Nucleus accumbens (tissue), 56 donors: ENCODE measurements around the gene GPR15.
"Not testable (repeated sequence)": the region's sequence is repeated elsewhere in the genome, so short reads cannot be mapped to it uniquely, and the experiment has no call there.

Experiments used
- DNase-seq, 56 donors: peaks; one replicate each; lab custom pipeline; 2025; lab: John Stamatoyannopoulos, UW

GPR15 gene

DNA sequence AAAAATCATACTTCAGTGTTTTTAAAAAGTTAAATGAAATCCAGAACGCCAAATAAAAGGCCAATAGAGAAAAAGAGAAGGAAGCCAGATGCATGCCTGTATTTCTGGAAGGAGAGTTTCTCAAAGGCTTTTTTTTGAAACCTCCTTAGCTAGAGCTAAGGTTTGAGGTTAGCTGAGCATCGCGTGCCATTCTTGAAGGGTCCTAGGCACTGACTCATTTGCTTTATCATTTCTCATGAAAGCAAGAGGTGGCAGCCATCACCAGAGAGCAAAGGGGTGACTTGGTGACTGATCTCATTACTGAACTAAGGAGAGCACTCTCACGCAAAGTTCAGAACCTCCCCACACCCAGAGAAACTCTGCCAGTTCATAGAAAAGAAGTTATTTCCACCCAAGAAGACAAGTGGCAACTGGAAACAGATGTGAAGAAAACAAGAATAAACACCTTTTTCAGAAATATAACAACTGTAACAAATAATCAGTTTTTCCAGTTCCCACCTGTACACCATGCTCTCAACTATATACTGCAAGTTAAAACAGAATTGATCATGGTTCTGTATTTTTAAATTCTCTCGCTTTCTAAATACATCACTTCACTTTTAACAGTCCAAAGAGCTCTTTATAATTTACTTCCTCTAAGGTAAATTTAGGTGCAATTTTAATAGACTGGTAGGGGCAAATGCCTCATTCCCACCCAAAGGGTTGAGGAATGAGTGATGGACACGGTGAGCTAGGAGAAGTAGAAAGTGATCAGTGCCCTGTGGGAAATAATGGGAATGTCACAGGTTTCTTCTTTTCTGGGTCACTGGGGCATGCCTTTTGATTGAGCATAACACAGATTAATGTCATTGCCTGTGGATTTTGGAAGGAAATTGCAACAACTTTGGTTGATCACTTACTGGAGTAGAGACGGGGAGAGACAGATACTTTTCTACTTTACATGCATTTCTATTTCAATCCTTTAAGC lies 24.7 kb downstream of the GPR15 start:
- DNase-seq, result no peak

DNA sequence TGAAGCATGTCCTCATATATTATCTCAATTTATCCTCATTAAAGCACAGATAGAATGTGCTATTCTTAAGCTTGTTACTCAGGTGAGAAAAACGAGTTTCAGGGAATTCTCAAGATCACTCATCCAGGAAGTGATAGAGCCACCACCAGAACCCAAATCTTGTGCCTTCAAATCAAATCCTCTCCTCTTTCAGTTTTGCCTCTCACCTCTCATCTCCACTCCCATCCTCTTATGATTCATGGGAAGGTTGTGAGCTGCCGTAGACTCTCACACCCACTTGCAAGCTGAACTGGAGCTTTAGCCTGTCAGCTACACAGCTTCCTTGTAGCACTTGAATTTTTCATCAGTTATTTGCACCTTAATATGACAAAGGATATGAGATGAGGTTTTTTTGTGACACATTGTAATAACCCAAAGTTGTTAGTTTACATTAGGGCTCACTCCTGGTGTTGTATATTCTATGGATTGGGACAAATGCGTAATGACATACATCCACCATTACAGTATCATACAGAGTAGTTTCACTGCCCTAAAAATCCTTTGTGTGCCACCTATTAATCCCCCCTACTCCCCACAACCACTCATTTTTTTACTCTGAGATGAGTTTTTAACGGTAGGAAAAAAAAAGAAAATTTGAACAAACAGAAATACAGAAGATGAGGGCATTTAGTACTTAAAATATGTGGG lies 25.7 kb downstream of the GPR15 start:
- peak in 10 of 56 donors; percentile 4 to 42 (median 34) for DNase-seq

DNA sequence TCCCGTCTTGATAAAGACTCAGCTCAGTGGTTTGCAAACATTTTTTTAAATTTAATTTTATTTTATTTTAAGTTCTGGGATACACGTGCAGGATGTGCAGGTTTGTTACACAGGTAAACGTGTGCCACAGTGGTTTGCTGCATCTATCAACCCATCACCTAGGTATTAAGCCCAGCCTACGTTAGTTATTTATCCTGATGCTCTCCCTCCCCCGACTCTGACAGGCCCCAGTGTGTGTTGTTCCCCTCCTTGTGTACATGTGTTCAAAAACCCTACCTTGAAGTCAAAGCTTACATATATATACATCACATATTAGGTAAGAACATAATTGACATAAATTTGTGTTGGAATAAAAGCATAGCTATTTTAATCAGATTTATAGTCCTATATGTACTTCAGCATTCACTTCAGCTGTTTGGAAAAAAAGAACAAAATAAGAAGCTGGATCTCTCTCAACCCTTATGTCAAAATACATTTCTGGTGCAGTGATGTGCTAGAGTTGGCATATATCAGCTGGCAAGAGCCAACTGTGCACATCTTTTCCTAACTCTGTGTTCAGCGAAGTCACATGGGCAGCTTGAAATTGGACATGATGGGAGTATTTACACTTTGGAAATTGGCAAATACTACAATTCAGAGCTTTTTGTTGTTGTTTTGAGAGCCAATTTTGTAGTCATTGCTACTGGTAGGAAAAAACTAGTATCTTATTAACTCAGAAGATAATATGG lies 26.5 kb downstream of the GPR15 start:
- no peak for DNase-seq

GRCh38 chr3:98559769-98560168 lies 28.0 kb downstream of the GPR15 start:
- DNase-seq, result not testable (repeated sequence)

DNA sequence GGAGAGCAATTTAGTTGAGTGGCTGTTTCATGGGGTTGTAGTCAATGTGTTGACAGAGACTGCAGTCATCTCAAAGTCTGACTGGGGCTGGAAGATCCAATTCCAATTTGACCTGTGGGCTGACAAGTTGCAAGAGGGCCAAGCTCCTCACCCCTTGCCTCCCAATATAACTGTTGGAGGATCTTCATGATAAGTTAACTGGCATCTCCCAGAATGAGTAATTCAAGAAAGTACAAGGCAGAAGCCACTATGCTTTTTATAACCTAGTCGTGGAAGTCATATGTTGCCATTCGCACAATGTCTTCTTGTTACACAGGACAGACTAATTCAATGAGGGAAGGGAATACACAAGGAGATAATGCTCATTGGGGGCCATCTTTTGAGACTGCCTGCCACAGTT lies 29.1 kb downstream of the GPR15 start:
- no peak for DNase-seq

DNA sequence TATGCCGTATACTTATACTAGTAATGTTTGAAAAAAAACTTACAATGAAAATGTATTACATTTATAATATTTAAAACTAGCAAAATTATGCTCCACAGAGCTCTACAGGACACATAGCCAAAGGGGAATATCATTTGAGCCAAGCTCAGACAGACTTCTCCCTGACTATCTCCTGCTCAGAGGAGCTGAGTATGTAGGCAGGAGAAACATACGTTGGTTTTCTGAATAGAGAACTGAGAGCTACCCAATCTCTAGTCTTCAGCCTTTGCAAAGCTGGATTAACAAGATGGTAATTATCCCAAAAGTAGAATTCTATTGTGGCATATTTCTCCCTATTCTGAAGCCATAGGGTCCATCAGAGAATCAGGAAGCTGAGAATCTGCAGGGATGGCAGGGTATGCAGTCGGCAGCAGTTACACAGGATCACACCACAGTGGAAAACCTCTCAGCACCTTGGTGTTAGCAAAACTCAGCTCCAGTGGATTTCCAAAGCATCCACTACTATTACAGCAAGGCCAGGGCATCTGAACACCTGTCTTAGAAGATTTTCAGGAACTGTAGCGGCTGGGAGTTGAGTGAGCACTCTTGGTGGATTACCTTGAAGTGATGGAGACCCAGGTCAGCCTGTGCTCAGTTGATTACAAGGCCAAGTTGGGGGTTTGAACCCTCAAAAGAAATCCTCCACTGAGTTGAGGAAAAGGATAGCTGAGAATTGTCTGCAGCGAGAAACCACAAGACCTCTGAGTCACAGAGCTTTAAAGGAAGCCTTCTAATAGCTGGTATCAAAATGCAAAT lies 30.1 kb downstream of the GPR15 start:
- DNase-seq, result no peak

DNA sequence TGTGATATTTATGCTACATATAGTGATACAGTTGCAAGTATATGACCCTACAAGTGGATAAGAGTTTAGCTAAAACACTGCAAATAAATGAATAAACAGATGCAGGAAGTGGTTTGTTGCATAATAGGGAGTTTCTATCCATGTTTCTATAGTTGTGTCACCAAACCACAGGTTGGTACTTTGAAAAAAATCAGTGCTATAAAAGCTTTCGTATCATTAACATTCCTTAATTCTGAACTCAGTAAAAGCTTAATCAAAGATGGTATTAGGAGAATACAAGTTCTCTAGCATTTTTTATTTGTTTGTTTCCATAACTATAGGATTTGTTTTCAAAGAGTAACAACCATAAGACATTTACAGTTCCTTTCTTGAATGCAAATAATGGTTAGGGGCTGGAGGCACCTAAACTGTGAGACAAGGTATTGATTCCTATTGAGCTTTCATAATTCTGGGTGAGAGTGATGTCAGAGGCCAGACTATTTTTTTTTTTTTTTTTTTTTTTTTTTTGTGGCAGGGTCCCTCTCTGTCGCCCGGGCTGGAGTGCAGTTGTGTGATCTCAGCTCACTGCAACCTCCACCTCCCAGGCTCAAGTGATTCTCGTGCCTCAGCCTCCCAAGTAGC lies 32.0 kb downstream of the GPR15 start:
- DNase-seq, result no peak

DNA sequence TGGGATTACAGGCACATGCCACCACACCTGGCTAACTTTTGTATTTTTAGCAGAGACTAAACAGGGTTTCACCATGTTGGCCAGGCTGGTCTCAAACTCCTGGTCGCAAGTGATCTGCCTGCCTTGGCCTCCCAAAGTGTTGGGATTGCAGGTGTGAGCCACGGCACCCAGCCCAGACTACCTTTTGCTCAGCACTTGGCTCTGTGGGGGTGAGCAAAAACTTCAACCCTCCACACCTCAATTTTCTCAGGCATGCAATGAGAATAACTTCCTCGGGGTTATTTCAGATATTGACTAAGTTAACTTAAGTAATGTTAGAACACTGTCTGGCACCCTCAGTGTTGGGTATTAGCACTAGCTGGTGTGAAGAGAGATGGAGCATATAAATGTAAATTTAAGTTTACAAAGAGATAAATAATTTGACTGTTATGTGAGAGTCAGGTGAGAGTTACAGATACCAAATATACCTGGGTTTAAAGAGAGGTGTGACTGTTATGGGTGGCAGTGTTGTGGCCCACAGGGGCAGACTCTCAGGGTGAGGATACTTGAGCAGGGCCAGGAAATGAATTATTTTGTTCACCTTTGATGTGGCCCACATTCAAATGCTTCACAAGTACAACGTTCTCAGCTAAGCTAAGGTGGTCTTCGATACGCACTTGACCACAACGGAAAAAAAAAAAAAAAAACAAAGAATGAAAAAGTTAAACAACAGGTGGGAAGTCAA lies 32.7 kb downstream of the GPR15 start:
- DNase-seq, result no peak

- no peak for DNase-seq
These were observed 33.5 kb downstream of the GPR15 start for GRCh38 chr3:98565237-98565643.

DNA sequence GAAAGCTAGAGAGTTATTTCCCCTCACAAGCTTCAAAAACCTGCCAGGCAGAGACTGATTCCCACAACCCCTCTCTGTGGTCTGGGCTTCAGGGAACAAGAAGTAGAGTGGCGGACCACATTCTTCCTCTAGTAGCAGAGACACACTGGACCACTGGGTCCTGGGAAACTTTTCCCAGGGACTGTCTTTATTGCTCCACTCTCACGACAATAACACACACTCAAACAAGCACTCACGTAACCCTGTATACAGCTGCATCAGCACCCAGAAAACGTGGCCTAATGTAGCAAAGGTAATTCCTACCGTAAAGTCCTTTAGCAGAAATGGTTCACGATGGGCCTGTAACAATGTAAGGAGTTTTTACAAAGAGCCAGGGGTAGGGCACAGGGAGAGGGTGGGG lies 34.1 kb downstream of the GPR15 start:
- no peak for DNase-seq

DNA sequence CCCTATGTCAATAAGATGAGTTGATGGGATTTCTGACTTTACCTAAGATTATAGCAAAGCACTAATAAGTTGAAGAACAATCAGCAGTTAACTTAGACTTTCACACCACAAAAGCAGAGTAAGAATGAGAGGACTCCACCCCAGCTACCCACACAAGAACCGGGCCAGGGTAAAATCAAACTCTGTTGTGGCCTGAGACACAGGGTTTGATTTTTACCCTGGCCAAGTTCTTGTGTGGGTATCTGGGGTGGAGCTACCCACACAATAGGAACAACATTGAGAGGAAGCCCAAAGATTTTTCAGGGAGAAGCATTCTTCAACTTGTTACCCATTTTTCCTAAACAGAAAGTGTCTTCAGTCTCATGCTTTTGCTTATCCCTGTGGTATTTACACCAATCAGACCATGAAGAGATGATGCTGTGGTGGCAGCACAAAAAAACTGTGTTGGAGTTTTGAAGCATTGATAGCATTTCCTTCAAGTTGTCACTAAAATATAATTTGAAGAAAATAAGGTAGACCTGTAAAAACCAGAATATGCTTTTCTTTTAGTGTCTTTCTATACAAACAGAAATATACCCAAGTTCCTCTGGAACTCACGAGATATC lies 36.0 kb downstream of the GPR15 start:
- no peak for DNase-seq

GRCh38 chr3:98568402-98568801 lies 36.6 kb downstream of the GPR15 start:
- no peak for DNase-seq

- no peak for DNase-seq
These were observed 41.5 kb downstream of the GPR15 start for GRCh38 chr3:98573181-98573728.

DNA sequence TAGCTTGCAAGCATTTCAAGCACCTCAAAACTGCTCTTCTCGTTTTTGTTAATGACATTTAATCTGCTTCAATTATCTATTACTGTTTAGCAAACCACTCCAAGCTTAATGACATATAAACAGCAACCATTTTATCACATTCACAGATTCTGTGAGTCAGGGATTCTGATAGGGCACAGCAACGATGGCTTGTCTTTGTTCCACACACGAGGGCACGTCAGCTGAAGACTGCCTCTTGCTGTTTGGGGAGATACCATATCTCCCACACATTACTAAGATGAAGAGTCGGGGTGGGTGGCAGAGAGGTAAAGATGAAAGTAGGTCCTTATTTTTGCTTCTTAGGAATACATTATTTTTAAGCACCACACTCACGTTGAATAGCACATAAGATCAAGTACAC lies 42.4 kb downstream of the GPR15 start:
- peak in 13 of 56 donors; percentile 4 to 56 (median 20) for DNase-seq

DNA sequence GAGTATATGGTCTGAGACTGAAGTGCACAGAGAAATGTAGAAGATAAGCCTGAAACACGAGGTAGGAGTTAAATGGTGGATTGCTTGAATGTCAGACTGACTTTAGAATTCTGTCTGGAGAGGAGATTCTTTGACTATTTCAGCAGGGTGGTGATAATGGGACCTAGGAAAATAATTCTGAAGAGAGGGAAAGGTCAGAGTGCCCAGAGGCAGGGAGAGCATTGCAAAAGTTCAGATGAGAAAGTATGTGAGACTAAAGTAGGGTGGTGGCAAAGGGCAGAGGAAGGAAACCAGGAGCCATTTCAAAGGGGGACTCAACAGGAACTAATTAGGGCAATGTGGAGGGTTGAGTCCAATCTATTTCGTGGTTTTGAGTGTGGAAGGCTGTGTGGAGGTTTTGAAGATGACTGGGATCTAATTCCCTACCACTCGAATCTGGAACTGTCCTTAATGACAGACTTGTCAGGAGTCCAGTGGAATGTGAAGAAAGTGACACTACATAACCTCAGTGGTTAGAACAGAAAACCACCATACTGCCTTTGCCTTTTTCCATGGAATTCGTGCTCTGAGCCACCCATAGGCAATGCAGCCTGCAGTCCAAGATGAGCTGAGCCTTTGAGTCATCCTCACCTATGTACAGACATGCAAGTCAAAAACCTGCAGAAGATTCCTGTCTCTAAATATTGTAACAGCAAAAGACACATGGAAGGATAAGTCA lies 45.6 kb downstream of the GPR15 start:
- DNase-seq, result no peak

DNA sequence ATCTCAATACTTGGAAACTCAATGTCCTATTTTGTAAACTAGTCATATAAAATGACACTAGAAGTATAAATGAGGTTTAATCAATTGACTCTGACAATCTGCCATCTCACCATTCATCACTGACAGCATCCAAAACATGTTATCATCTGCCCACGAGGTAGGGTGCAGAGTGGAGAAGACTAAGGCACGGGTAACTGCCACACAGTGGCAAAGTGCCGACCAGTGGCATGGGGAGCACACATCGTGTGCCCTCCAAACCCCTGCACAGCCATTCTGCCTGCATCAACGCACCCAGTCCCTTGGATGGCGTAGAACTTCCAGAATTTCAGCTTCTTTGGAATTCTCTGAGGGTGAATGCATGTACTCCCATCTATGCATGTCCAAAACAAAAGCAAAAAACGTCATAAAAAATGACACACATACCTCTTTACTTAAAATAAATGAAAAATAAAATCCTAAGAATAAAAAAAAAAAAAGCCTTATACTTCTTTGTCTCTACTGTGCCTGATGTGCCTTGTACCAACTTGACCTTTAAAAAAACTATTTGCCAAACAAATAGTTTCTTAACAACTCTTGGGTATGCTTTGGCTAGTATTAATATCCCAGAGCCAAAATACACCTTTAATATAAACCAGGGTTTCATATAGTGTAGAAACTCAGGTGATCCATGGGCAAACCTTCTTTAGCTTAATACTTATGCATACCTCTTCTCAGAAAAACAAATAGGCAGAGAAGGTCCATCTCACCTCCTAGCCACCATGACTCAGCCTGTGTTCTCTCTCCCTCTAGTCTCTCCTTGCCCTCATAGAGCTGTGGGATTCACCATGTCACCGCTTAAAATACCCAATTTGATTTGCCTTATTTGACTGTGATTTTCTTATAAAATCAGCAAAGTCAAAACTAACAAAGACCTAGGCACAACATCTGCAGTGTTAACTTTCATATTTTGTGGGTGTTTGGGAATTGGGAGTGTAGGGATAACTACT lies 48.9 kb downstream of the GPR15 start:
- DNase-seq, result no peak
